Neural cell (in vitro differentiated cells): Measurements from ENCODE around the gene C11orf54. TPM values are rescaled to one million over a fixed set of nuclear protein-coding genes. Genes with fewer than 3 reads are reported as not detected.

Experiments used
- H2AFZ ChIP-seq: fragments of 200-600, 300-800 bp; sonication (generic), shearing (Covaris generic); 2 replicates; pipeline ENCODE4 v1.6.0; 2014; ENCODE audit warnings: low read depth, mild to moderate bottlenecking, antibody characterized with exemption, low read length, moderate library complexity
- H3F3A ChIP-seq: fragments of 200-600 bp; shearing (Covaris generic); 2 replicates; pipeline ENCODE4 v1.6.1; 2016; ENCODE audit warnings: mild to moderate bottlenecking, moderate library complexity, mixed read lengths, antibody characterized with exemption, low read length; ENCODE audit not compliant: insufficient read depth, poor library complexity, severe bottlenecking
- H3K27ac ChIP-seq: fragments of 200-600, 300-800 bp; sonication (generic), shearing (Covaris generic); 2 replicates; pipeline ENCODE4 v1.5.1; 2014; ENCODE audit warnings: mild to moderate bottlenecking, low read length, moderate library complexity
- H3K27me3 ChIP-seq: fragments of 300-800, 200-600 bp; sonication (generic), shearing (Covaris generic); 2 replicates; pipeline ENCODE4 v1.6.0; 2014; ENCODE audit warnings: mild to moderate bottlenecking, low read depth, low read length, moderate library complexity; ENCODE audit not compliant: insufficient read depth
- H3K36me3 ChIP-seq: fragments of 300-800, 200-600 bp; sonication (generic), shearing (Covaris generic); 2 replicates; pipeline ENCODE4 v1.5.1; 2014; ENCODE audit warnings: mild to moderate bottlenecking, antibody characterized with exemption, low read length, moderate library complexity; ENCODE audit not compliant: insufficient read depth
- H3K4me2 ChIP-seq: fragments of 300-800, 200-600 bp; sonication (generic), shearing (Covaris generic); 2 replicates; pipeline ENCODE4 v1.6.0; 2014; ENCODE audit warnings: mild to moderate bottlenecking, low read length
- H3K4me3 ChIP-seq: fragments of 300-800, 200-600 bp; sonication (generic), shearing (Covaris generic); 2 replicates; pipeline ENCODE4 v1.5.1; 2014; ENCODE audit warnings: mild to moderate bottlenecking, low read length, moderate library complexity
- H3K79me2 ChIP-seq: fragments of 200-600 bp; shearing (Covaris generic); replicated peaks from 2 replicates; pipeline ENCODE4 v1.6.0; 2014; ENCODE audit warnings: mild to moderate bottlenecking, low read length, moderate library complexity; ENCODE audit not compliant: insufficient read depth
- H3K9ac ChIP-seq: fragments of 300-800, 200-600 bp; sonication (generic), shearing (Covaris generic); 2 replicates; pipeline ENCODE4 v1.6.1; 2016; ENCODE audit warnings: mild to moderate bottlenecking, low read length, mixed read lengths
- H3K9me2 ChIP-seq: fragments of 200-600 bp; shearing (Covaris generic); 2 replicates; pipeline ENCODE4 v1.6.1; 2016; ENCODE audit warnings: mild to moderate bottlenecking, low read length, mixed read lengths; ENCODE audit not compliant: insufficient read depth
- H3K9me3 ChIP-seq: fragments of 200-600, 300-800 bp; sonication (generic), shearing (Covaris generic); 2 replicates; pipeline ENCODE4 v1.6.1; 2016; ENCODE audit warnings: mild to moderate bottlenecking, mixed run types, low read length, moderate library complexity, mixed read lengths
- H4K20me1 ChIP-seq: fragments of 200-600 bp; shearing (Covaris generic); 2 replicates; pipeline ENCODE4 v1.6.1; 2016; ENCODE audit warnings: mild to moderate bottlenecking, mixed run types; ENCODE audit not compliant: insufficient read depth
- EP300 ChIP-seq: fragments of 450-650 bp; conservative IDR thresholded peaks from 2 replicates; pipeline ENCODE4 v1.6.1; 2014; ENCODE audit warnings: antibody characterized with exemption, mild to moderate bottlenecking, moderate library complexity; ENCODE audit not compliant: poor library complexity, severe bottlenecking
- EZH2 ChIP-seq: fragments of 200-600, 300-800 bp; shearing (Covaris generic), sonication (generic); IDR thresholded peaks from 2 replicates; pipeline ENCODE4 v1.6.1; 2014; ENCODE audit warnings: antibody characterized with exemption, low read length, borderline replicate concordance, mild to moderate bottlenecking; ENCODE audit not compliant: insufficient read depth, poor library complexity, severe bottlenecking
- MXI1 ChIP-seq: fragments of 450-650 bp; conservative IDR thresholded peaks from 2 replicates; pipeline ENCODE4 v1.6.1; 2014; ENCODE audit warnings: antibody characterized with exemption, mild to moderate bottlenecking; ENCODE audit not compliant: poor library complexity, severe bottlenecking
- POLR2AphosphoS5 ChIP-seq: IDR thresholded peaks from 2 replicates; pipeline ENCODE4 v1.6.1; 2012
- RAD21 ChIP-seq: fragments of 450-650 bp; conservative IDR thresholded peaks from 2 replicates; pipeline ENCODE4 v1.6.1; 2014; ENCODE audit warnings: antibody characterized with exemption, mild to moderate bottlenecking, moderate library complexity
- SMC3 ChIP-seq: fragments of 450-650 bp; conservative IDR thresholded peaks from 2 replicates; pipeline ENCODE4 v1.6.1; 2014; ENCODE audit warnings: antibody characterized with exemption, mild to moderate bottlenecking, moderate library complexity; ENCODE audit not compliant: poor library complexity
- TAF1 ChIP-seq: IDR thresholded peaks from 2 replicates; pipeline ENCODE4 v1.6.1; 2012; ENCODE audit warnings: low read depth
- polyA plus RNA-seq: library from polyadenylated mRNA; depleted of rRNA; stranded (reverse); fragments of >200 nt; gene quantifications from 2 replicates; pipeline ENCODE4 v1.2.3, GENCODE V29; 2014
- TF ChIP-seq, protein P1 (sequence below): IDR thresholded peaks from 2 replicates; pipeline ENCODE4 v1.6.1; 2012; ENCODE audit warnings: borderline replicate concordance
- TF ChIP-seq, protein P2 (sequence below): fragments of 450-650 bp; IDR thresholded peaks from 2 replicates; pipeline ENCODE4 v1.5.1; 2014; ENCODE audit warnings: antibody characterized with exemption, mild to moderate bottlenecking, moderate library complexity; ENCODE audit not compliant: poor library complexity, severe bottlenecking

C11orf54 gene
- polyA plus RNA-seq, 1 donor from 2014 or later = 35.0 TPM

DNA sequence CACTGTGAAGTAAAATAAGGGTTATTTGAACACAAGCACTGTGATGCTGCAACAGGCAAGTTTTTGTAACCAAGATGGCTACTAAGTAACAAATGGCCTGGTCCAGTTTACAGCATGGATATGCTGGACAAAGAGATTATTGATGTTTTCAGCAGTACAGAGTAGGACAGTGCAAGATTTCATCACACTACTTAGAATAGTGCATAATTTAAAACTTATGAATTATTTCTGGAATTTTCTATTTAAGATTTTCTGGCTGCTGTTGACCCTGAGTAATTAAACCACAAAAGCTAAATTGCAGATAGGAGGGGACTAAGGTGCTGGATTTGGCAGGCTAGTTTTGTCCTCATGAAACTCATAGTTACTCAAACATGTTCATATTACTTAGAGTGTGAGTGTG is 46.9 kb upstream of the C11orf54 start:
- H3K27me3 ChIP-seq = no peaks in the 10 kb centered on the region
- no peaks in the 10 kb centered on the region for H3F3A ChIP-seq
- no peaks in the 10 kb centered on the region for H3K36me3 ChIP-seq
- no peaks in the 10 kb centered on the region for H4K20me1 ChIP-seq
- TF ChIP-seq, protein P1, sequence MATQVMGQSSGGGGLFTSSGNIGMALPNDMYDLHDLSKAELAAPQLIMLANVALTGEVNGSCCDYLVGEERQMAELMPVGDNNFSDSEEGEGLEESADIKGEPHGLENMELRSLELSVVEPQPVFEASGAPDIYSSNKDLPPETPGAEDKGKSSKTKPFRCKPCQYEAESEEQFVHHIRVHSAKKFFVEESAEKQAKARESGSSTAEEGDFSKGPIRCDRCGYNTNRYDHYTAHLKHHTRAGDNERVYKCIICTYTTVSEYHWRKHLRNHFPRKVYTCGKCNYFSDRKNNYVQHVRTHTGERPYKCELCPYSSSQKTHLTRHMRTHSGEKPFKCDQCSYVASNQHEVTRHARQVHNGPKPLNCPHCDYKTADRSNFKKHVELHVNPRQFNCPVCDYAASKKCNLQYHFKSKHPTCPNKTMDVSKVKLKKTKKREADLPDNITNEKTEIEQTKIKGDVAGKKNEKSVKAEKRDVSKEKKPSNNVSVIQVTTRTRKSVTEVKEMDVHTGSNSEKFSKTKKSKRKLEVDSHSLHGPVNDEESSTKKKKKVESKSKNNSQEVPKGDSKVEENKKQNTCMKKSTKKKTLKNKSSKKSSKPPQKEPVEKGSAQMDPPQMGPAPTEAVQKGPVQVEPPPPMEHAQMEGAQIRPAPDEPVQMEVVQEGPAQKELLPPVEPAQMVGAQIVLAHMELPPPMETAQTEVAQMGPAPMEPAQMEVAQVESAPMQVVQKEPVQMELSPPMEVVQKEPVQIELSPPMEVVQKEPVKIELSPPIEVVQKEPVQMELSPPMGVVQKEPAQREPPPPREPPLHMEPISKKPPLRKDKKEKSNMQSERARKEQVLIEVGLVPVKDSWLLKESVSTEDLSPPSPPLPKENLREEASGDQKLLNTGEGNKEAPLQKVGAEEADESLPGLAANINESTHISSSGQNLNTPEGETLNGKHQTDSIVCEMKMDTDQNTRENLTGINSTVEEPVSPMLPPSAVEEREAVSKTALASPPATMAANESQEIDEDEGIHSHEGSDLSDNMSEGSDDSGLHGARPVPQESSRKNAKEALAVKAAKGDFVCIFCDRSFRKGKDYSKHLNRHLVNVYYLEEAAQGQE = no peak
- no peak for TF ChIP-seq RAD21
- TF ChIP-seq MXI1 = no peak
- no peak for TF ChIP-seq TAF1
- no peak for TF ChIP-seq EP300
- TF ChIP-seq, protein P2, sequence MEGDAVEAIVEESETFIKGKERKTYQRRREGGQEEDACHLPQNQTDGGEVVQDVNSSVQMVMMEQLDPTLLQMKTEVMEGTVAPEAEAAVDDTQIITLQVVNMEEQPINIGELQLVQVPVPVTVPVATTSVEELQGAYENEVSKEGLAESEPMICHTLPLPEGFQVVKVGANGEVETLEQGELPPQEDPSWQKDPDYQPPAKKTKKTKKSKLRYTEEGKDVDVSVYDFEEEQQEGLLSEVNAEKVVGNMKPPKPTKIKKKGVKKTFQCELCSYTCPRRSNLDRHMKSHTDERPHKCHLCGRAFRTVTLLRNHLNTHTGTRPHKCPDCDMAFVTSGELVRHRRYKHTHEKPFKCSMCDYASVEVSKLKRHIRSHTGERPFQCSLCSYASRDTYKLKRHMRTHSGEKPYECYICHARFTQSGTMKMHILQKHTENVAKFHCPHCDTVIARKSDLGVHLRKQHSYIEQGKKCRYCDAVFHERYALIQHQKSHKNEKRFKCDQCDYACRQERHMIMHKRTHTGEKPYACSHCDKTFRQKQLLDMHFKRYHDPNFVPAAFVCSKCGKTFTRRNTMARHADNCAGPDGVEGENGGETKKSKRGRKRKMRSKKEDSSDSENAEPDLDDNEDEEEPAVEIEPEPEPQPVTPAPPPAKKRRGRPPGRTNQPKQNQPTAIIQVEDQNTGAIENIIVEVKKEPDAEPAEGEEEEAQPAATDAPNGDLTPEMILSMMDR = no peak
- no peak for TF ChIP-seq POLR2AphosphoS5
- TF ChIP-seq EZH2 = no peak
- no peak overlapping the region for H3K27ac ChIP-seq
- H3K4me3 ChIP-seq = no peak overlapping the region
- H3K9me3 ChIP-seq = no peaks in the 10 kb centered on the region
- H3K9ac ChIP-seq = no peak overlapping the region
- H3K79me2 ChIP-seq = no peaks in the 10 kb centered on the region
- H3K9me2 ChIP-seq = no peaks in the 10 kb centered on the region
- H3K4me2 ChIP-seq = no peak overlapping the region
- H2AFZ ChIP-seq = no peak overlapping the region

DNA sequence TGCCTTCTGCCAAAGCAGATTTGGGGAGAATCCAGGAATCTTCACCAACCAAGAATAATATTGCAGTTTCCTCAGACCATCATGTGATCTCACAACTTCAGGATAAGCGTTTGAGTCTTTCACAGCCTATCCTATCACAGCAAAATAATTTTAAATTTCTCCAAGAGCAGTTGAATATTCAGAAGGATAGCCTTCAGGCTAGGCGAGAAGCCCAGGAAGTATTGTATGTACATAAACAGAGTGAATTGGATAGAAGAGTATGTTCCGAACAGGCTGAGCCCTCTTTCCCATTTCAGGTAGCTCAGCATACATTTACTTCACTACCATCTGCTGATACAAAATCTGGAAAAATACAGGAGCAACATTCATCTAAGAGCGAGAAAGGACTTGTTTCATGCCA is 43.9 kb upstream of the C11orf54 start:
- H3K79me2 ChIP-seq = no peaks in the 10 kb centered on the region
- no peak overlapping the region for H3K4me2 ChIP-seq
- H3K36me3 ChIP-seq = peaks cover 4% of the 10 kb centered on the region
- no peaks in the 10 kb centered on the region for H3F3A ChIP-seq
- TF ChIP-seq SMC3 (no peak), POLR2AphosphoS5 (no peak), EZH2 (no peak), EP300 (no peak), MXI1 (no peak), TAF1 (no peak), RAD21 (no peak)
- TF ChIP-seq, protein P1 = no peak
- TF ChIP-seq, protein P2 = no peak
- H3K27me3 ChIP-seq = no peaks in the 10 kb centered on the region
- H3K27ac ChIP-seq = no peak overlapping the region
- no peak overlapping the region for H3K9ac ChIP-seq
- no peaks in the 10 kb centered on the region for H4K20me1 ChIP-seq
- H3K9me2 ChIP-seq = no peaks in the 10 kb centered on the region
- H3K4me3 ChIP-seq = no peak overlapping the region
- no peak overlapping the region for H2AFZ ChIP-seq
- H3K9me3 ChIP-seq = no peaks in the 10 kb centered on the region
